Hematopoietic multipotent progenitor cell treated with erythropoietin and hydrocortisone succinate and interleukin-3 and kit ligand, for 4 days (in vitro differentiated cells): Measurements from ENCODE around the gene CTBP1.

Source experiments
- DNase-seq: peaks from one replicate; pipeline ENCODE4 v3.0.0-alpha.2; 2015

CTBP1 gene

DNA sequence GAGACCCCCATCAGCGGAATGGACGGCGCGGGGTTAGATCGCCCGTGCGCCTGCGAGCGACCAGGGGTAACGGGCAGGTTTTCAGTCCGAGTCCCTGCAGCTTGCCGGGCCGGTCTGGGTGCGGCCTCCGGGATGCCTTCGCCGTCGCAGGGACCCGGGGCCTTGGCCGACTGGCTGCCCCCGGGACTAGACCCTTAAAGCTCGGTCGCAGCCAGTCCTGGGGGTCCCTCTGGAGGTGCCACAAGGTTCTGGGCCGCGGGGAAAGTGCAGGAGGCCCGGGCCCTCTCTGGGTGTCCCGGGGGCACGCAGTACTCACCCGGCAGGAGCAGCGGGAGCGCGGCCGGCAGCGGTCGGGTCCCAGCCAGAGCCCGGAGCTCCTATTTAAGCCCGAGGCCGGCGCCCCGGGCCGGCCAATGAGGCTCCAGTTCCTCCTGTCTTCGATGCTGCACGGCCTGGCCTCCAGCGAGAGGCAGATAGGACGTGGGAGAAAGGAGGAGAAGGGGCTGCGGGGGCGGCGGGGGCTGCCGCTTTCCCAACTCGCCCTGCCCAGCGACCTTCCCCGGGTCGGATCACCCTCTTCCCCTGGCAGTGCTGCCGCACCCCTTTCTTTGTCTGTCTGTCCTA lies 76.6 kb downstream of the CTBP1 start, which contains the start of gene SPON2:
TSS of gene SPON2 (minus strand) at position 356 of the 624 bp plus-strand sequence.
- no peak for DNase-seq

DNA sequence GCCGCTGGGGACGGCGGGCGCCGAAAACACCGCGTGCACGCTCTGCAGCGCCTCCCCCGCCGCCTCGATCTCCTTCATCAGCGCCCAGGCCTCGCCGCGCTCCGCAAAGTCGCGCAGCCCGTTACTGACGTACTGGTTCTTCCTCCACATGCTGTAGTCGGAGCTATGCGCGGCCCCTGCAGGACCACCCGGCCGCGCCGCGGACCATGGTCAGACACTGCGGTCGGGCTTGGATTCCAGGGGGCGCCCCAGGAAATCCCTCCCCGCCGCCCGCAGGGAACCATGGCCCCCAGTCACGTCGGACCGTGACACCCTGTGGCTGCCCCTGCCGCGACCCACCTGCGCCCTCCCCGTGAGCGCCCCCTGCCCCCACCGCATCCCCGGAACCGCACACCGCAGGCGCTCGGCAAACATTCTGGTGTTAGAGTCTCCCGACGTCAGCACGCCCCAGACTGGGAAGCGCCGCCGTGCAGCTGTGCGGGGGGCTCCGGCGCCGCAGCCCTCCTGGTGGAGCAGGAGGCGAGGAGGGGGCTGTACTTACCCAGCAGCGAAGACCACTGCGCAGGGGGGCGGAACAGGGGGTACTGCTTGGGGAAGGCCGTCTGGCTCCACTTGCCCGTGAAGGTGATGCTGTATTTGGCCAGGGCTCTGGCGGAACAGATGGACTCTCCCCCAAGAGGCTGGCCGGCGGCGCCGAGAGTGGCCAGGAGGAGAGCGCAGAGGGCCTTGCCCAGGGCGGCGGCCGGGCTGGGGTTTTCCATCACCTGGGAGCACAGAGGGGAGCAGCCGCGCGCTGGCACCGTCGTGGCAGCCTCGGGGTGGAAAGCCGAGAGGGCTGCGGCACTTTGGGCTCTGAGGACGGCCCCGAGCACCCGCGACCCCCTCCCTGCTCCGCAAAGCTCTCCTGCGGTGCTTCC lies 77.4 kb downstream of the CTBP1 start:
- DNase-seq, result peak; percentile 70

DNA sequence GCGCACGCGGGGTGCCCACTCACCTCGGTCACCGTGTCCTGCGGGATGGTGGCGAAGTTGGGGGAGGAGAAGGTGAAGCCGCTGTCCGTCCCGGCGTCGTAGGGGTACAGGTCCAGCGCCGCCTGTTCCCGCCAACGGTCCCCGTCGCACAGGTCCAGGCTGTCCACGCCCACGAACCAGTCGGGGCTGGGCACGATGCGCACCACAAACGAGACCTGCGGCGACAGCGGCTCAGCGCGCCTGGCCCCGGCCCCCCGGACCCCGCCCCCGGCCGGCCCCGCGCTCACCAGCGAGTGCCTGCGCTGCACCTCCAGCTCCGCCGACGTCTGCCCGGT lies 78.0 kb downstream of the CTBP1 start:
- no peak for DNase-seq

DNA sequence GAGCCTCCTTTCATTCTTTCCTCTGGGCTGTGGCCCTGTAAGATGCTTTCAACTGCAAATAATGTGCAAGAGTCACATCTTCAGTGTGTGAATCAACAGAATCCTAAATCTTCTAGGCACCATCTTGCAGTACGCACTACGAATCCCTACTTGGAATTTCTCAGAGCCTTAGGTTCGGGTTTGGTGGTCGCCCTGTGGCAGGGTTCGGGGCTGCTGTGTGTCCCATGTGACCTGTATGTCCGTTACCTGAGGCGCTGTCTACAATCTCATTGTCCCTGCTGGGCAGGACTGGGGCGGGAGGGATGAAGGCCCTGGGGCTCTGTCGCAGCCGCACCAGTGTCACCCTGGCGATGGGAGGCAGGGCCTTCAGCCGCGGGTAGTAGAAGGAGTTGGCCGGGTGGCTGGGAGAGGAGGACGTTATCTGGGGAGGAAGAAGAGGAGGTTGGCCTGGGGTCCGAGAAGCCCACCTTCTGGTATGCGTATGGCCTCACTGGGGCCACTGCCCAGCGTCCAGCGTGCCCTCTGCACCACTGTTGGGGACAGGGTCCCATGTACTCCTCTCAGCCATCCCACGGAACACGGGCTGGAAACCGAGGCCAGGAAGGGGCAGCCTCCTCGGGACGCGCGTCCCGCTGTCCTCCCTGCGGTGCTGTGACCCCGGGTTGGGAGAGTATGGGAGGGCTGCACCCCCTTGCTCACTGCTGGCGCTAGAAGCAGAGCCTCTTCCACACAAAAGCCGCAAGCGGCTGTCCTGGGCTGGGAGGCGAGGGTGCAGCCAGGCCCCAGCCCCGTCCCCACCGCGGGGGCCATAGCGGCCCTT lies 78.6 kb downstream of the CTBP1 start:
- no peak for DNase-seq

DNA sequence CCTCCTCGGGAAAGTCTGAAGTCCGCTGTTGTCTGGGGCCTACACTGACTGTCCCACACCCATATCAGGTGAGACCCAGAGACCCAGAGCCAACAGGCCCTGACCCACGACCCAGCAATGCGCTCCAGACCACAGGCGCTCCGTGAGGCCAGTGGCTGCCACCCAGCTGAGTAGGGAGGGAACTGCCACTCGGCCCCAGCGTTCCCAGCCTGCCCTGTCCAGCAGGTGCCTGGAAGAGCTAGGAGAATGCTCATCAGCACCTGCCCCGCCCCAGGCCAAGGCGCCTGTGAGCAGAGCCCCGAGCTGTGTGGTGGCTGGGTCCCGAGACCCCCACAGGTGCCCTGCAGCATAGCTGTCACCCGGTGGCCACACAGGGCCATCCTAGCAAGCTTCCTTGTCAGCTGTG lies 79.2 kb downstream of the CTBP1 start:
- no peak for DNase-seq

DNA sequence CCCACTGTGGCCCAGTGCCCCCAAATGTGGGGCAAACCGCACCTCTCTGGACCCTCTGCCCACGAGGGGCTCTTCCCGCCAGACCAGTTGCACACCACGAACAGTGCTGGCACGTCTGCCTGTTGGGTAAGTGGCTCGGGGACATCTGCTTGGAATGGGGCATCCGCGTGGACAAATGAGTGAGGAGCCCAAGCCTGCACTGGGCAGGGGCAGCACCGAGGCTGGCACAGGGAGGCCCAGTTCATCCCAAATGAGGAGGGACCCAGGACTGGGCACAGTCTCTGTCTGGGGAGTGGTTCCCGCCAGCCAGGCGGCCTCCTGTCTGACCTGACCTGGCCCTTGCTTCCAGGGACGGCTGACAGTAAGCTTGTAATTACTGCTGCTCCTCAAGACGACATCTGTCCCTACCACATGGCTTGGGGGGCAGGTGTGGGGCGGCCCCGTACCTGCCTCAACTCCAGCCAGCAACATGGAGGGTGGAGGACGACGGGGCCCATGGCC lies 79.7 kb downstream of the CTBP1 start:
- DNase-seq, result no peak

DNA sequence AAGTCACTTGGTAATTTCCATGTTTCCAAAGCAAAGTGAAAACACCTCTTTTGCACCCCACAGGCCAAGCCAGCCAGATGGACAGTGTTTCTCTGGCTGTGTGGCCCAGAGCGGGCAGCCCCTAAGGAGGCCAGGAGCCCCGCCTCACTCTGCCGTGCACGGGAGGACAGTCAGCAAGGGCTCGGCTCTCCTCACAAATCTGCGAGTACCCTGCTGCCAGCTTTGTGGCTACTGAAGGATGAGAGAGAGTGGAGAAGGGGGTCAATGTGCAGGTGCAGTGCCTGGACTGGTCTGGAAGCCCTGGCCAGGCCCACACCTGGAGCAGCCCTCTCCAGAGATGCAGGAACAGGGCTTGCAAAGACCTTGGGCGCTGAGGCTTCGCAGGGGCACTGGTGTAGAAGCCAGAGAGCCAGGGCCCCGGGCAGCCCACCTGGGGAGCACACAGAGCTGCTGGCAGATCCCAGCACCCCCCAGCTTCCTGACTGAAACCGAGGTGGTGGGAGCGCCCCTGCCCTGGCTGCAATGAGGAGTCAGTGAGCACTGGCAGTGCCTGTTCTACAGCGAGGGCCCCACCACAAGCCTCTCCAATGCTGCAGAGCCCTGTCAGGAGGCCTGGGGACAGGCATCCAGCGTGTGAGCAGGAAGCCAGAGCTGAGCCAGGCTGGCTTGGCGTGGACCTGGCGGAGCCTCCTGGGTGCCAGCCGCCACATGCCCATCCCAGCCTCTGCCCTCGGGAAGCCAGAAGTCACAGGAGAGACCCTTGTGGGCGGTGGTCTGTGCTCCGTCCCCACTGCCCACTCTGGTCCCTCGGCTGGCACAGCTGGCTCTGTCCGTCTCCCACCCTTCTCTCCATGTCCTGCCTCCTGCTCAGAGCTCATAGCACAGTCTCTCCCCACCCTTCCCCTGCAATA lies 80.5 kb downstream of the CTBP1 start:
- DNase-seq, result no peak

DNA sequence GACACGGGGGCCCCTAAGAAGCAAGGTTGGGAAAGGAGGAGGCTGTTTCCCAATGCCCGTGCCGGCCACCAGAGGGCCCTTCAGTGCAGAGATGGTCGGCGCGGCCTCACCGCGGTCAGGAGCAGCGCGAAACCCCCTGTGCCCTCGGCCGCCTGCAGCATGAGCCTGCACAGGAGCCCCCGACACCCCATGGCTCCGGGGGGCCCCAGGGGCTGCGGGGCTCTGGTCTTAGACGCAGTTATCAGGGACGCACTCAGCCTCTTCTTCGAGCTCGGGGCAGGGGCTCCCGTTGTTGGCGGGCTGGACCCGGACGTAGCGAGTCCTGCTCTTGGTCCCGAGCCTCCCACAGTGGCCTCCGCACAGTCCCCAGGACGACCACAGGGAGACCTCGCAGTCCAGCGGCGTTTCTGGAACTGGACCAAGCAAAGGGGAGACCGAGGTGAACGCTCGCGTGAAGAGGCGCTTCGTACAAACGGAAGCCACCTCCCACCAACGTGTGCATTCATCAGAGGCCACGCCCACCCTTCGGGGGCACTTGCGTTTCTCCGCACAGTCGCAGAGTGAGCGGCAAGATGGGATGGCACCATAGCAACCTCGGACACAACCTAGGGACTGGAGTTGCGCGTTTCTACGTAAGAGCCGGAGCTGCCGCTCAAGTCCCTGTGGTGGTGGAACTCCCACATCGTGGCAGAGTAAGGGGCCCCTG lies 81.5 kb downstream of the CTBP1 start:
- DNase-seq, result peak; percentile 95

DNA sequence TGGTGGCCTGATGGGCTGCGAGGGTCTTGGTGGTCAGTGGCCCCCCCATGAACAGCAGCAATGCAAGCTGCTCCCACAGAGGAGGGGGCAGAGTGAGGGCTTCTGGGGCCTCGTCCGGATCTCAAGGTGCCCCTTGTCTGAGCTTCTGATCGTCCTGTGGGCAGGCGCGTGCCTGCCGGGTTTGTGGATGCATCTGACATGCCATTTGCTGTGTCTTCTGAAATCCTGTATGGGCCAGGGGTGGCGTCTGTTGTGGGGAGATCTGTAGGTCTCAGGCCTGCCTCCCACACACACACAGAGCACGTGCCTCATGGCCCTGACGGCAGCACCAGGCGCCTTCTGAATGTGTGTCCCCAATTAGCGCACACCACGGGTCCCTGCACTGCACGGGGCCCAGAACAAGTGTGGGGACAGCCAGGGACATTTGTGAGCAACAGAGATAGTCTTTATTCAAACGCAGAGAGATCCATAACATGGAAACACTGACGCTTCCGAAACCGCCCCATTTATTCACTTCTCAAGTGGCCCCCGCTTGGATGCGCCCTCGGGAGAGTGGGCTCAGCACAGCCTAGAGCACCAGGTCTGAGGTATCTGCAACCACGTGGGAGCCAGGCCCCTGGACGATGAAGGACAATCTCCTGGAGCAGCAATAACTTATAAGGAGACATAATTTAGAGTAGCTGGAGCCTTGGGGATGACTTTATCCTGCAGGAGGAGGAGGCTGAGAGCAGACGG lies 82.3 kb downstream of the CTBP1 start:
- no peak for DNase-seq

DNA sequence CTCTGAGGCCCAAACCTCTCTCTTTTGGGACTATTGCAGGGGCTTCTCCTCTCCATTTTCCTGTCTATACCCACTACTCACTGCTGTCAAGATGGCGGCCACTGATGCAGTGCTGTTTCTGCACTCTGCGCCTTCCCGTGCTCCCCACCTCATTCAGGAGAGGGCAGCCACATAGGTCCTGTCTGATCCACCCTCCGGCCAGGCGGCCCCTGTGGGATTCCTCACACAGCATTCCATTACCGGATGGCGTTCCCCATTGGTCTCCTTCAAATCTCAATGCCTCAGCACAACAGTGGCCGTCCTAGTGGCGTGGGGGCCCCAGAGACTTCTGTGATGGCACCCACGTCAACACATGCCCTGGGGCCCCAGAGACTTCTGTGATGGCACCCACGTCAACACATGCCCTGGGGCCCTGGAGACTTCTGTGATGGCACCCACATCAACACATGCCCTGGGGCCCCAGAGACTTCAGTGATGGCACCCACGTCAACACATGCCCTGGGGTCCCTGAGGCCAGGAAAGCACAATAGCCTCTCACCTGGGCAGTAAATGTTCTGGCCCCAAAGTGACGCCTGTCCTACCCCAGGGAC lies 83.9 kb downstream of the CTBP1 start:
- DNase-seq, result no peak

DNA sequence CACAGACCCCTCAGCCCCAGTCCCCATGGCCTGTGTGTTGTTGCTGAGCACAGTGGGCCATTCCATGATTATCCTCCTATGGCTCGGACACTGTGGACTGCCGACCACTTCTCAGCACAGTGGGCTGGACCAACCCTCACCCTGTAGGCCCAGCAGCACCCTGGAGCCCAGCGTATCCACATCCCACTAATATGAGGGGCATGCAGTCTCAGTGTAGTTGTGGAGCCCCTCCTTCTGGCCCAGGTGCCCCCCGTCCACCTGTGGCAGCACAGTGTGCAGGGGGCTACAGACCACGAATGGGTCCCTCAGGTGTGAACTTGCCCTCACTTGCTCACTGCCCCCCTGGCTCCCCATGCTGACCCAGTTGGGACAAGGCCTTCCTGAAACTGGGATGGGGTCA lies 84.5 kb downstream of the CTBP1 start:
- DNase-seq, result no peak

DNA sequence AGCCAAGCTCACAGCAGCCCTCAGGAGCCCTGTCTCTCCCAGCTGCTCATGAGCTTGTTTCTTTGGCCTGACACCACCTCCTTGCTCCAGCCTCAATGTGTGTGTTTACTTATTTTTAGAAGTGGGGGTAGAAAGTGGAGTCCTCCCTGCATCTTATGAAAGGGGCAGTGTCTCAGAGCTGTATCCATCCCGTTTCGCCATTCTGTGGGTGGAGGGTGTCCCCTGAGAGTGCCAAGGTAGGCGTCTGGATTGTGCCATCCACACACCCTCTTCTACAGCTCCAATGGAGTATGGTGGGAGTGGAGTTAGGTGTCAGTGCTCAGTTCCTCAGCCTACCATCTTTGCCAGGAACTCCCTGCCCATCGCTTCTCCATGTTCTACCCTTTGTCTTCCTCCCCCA lies 84.9 kb downstream of the CTBP1 start:
- no peak for DNase-seq
